HepG2 (cell line): Measurements from ENCODE around the gene GPS2. TPM values are rescaled to one million over a fixed set of nuclear protein-coding genes. Genes with fewer than 3 reads are reported as not detected.

Source experiments
- BHLHE40 ChIP-seq: IDR thresholded peaks from 2 replicates; pipeline ENCODE4 v1.6.1; 2011; ENCODE audit warnings: low read length, improper control_type of control experiment
- HIC2 ChIP-seq: sonication (generic); formaldehyde crosslinking; IDR thresholded peaks from 2 replicates; pipeline ENCODE4 v1.9.0; 2022; ENCODE audit warnings: low read depth, missing genetic modification reagents
- PHF21A ChIP-seq: sonication (generic); formaldehyde crosslinking; IDR thresholded peaks from 2 replicates; pipeline ENCODE4 v1.5.0; 2020; ENCODE audit warnings: mild to moderate bottlenecking, missing genetic modification reagents
- RFX3 ChIP-seq: IDR thresholded peaks from 2 replicates; pipeline ENCODE4 v1.6.1; 2016; ENCODE audit warnings: missing biosample characterization, missing genetic modification reagents
- SP2 ChIP-seq: sonication (generic); formaldehyde crosslinking; IDR thresholded peaks from 2 replicates; pipeline ENCODE4 v1.5.1; 2020; ENCODE audit warnings: mild to moderate bottlenecking, missing genetic modification reagents
- STAG1 ChIP-seq: sonication (generic); formaldehyde crosslinking; IDR thresholded peaks from 2 replicates; pipeline ENCODE4 v1.4.0; 2020; ENCODE audit warnings: missing genetic modification reagents
- TMF1 ChIP-seq: sonication (generic); formaldehyde crosslinking; IDR thresholded peaks from 2 replicates; pipeline ENCODE4 v1.8.1; 2022; ENCODE audit warnings: low read depth, missing genetic modification reagents
- TOPORS ChIP-seq: sonication (generic); formaldehyde crosslinking; IDR thresholded peaks from 2 replicates; pipeline ENCODE4 v1.8.0; 2023; ENCODE audit warnings: mild to moderate bottlenecking, missing genetic modification reagents
- YEATS4 ChIP-seq: sonication (generic); formaldehyde crosslinking; IDR thresholded peaks from 2 replicates; pipeline ENCODE4 v1.4.0; 2020; ENCODE audit warnings: missing genetic modification reagents, borderline replicate concordance
- ZBTB4 ChIP-seq: sonication (generic); formaldehyde crosslinking; IDR thresholded peaks from 2 replicates; pipeline ENCODE4 v1.4.0; 2020; ENCODE audit warnings: missing genetic modification reagents, mild to moderate bottlenecking, borderline replicate concordance
- ZFP91 ChIP-seq: sonication (generic); formaldehyde crosslinking; IDR thresholded peaks from 2 replicates; pipeline ENCODE4 v1.9.0; 2022; ENCODE audit warnings: missing genetic modification reagents, mild to moderate bottlenecking, borderline replicate concordance
- ZKSCAN1 ChIP-seq: fragments of 150-350 bp; IDR thresholded peaks from 2 replicates; pipeline ENCODE4 v1.6.1; 2014; ENCODE audit warnings: low read length
- ZNF256 ChIP-seq: sonication (generic); formaldehyde crosslinking; conservative IDR thresholded peaks from 2 replicates; pipeline ENCODE4 v1.4.0; 2020; ENCODE audit warnings: missing genetic modification reagents
- ZNF512B ChIP-seq: sonication (generic); formaldehyde crosslinking; IDR thresholded peaks from 2 replicates; pipeline ENCODE4 v1.5.1; 2020; ENCODE audit warnings: missing genetic modification reagents, mild to moderate bottlenecking, borderline replicate concordance
- ZNF605 ChIP-seq: sonication (generic); formaldehyde crosslinking; IDR thresholded peaks from 2 replicates; pipeline ENCODE4 v1.8.0; 2022; ENCODE audit warnings: mild to moderate bottlenecking, missing genetic modification reagents
- ZNF639 ChIP-seq: conservative IDR thresholded peaks from 2 replicates; pipeline ENCODE4 v1.6.1; 2018; ENCODE audit warnings: missing genetic modification reagents
- ZNF768 ChIP-seq: sonication (generic); formaldehyde crosslinking; IDR thresholded peaks from 2 replicates; pipeline ENCODE4 v1.4.0; 2020; ENCODE audit warnings: missing genetic modification reagents
- ZSCAN25 ChIP-seq: sonication (generic); formaldehyde crosslinking; IDR thresholded peaks from 2 replicates; pipeline ENCODE4 v1.8.0; 2022; ENCODE audit warnings: mild to moderate bottlenecking, missing genetic modification reagents
- polyA plus RNA-seq, 8 experiments: library from polyadenylated mRNA; depleted of rRNA in 3 of 8; stranded (reverse) in 7 of 8; unstranded in 1 of 8; fragments of >200 nt; fragmentation: Illumina TruSeq in 4 of 8; extraction: Trizol in 4 of 8; gene quantifications; 2 replicates each; pipeline versions ENCODE4 v1.2.1 to v1.2.3, GENCODE V29; 2011 to 2016; ENCODE audit warnings: low read depth in 4 of 8, missing spikeins in 1 of 8, mixed read lengths in 1 of 8; ENCODE audit not compliant: insufficient read depth in 1 of 8
- total RNA-seq, 5 experiments: library from RNA; depleted of rRNA; stranded (reverse); fragments of >200 nt; fragmentation: Illumina TruSeq; extraction: Trizol; gene quantifications; 2 replicates each; pipeline ENCODE4 v1.2.3, GENCODE V29; 2016; ENCODE audit warnings: low read depth in 1 of 5

GPS2 gene
- total and polyA plus RNA-seq, 2 of the 13 experiments (the other 11 are each of a cell fraction or from before 2014, with no cell fraction given) = 58.0 to 59.4 TPM

GRCh38 chr17:7281074-7281952 is 33.8 kb downstream of the GPS2 start, which contains the start of gene SLC2A4 (continued):
- TF ChIP-seq ZBTB4 (CRISPR knock-in tag) (no peak), ZSCAN25 (CRISPR knock-in tag) (no peak; the same call in 1 of the 2 replicates), STAG1 (CRISPR knock-in tag) (no peak), ZNF768 (no peak), ZFP91 (CRISPR knock-in tag) (peak; percentile 75), TOPORS (CRISPR knock-in tag) (no peak), RFX3 (CRISPR knock-in tag) (no peak), TMF1 (CRISPR knock-in tag) (no peak), PHF21A (CRISPR knock-in tag) (peak; percentile 45; the same call in 1 of the 2 replicates), YEATS4 (CRISPR knock-in tag) (no peak; the same call in 1 of the 2 replicates), ZNF639 (CRISPR knock-in tag) (no peak), ZNF256 (no peak), ZNF605 (peak; percentile 53; the same call in 1 of the 2 replicates), HIC2 (CRISPR knock-in tag) (no peak), ZKSCAN1 (no peak), BHLHE40 (peak; percentile 8; the same call in 1 of the 2 replicates), SP2 (CRISPR knock-in tag) (no peak), ZNF512B (no peak)
